Naive thymus-derived CD8-positive, alpha-beta T cell (primary cell): ENCODE results near the gene FAF1. TPM values are rescaled to one million over a fixed set of nuclear protein-coding genes. Genes with fewer than 3 reads are reported as not detected.

Experiments
- ATAC-seq, 2 donors: fragments of 150-1000 bp; cut with Tn5 transposase in 1 of 2; sonication (Bioruptor Pico), chemical (Tn5 transposase) in 1 of 2; 1 replicate in 1 of 2; 2 replicates in 1 of 2; pipeline ENCODE4 v1.10.0; 2021; ENCODE audit warnings: mild to moderate bottlenecking in 2 of 2, moderate library complexity in 2 of 2
- POLR2A ChIA-PET: fragments of 350-600 bp; sonication (Branson Sonifier 250); formaldehyde crosslinking; loops from one replicate; lab custom pipeline; 2021; ENCODE audit warnings: antibody characterized with exemption; lab: Charles Lee
- DNase-seq, 10 donors: peaks; one replicate each; pipeline versions ENCODE4 v3.0.0 to v3.0.0-alpha.2; 2020 to 2022
- H3K27ac Mint-ChIP-seq, 10 donors: one replicate each; pipeline ENCODE4 v1.8.0; 2020 to 2022; ENCODE audit warnings: mild to moderate bottlenecking in 10 of 10, mixed read lengths in 10 of 10, moderate library complexity in 4 of 10, inconsistent platforms in 1 of 10
- H3K27me3 Mint-ChIP-seq, 5 donors: one replicate each; pipeline ENCODE4 v1.8.0; 2021 to 2022; ENCODE audit warnings: mixed read lengths in 5 of 5
- H3K36me3 Mint-ChIP-seq, 3 donors: one replicate each; pipeline ENCODE4 v1.8.0; 2020 to 2022; ENCODE audit warnings: mixed read lengths in 3 of 3, mild to moderate bottlenecking in 2 of 3, inconsistent platforms in 1 of 3
- H3K4me1 Mint-ChIP-seq, 4 donors: one replicate each; pipeline ENCODE4 v1.8.0; 2021 to 2022; ENCODE audit warnings: mixed read lengths in 4 of 4
- H3K4me3 Mint-ChIP-seq, 10 donors: one replicate each; pipeline ENCODE4 v1.8.0; 2020 to 2022; ENCODE audit warnings: mild to moderate bottlenecking in 10 of 10, mixed read lengths in 10 of 10, moderate library complexity in 6 of 10, inconsistent platforms in 1 of 10
- H3K9me3 Mint-ChIP-seq, 9 donors: one replicate each; pipeline ENCODE4 v1.8.0; 2020 to 2022; ENCODE audit warnings: mixed read lengths in 9 of 9, mild to moderate bottlenecking in 3 of 9, inconsistent platforms in 1 of 9, moderate library complexity in 1 of 9
- polyA plus RNA-seq, 3 donors: library from polyadenylated mRNA; unstranded; fragments of 300-500 nt; fragmentation: Illumina TruSeq; gene quantifications; one replicate each; pipeline ENCODE4 v1.2.3, GENCODE V29; 2021
- total RNA-seq, 8 experiments: library from RNA in 2 of 8; stranded (reverse) in 2 of 8; gene quantifications; one replicate each; pipeline ENCODE4 v1.2.3 and lab custom pipeline; 2021 to 2026

FAF1 gene
- total and polyA plus RNA-seq, 5 experiments from 2014 or later = 46.2 to 64.5 (median 48.2) TPM

DNA sequence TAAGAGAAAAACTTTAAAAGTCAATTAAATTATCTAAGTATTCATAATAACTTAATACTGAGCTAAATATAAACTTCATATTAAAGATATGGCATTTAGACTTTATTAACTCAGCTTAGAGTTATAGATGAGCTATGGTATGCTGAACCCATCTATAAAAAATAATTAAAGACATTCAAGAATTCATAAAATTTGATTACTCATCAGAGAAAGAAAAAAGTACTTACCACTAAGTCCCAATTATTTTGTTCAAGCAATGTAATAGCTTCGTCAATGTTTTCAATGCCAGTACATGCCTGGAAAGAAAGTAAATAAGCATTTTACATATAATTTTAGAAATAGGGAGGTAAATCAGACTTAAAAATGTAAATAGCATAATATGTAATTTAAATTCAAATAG lies 102.4 kb downstream of the FAF1 start:
- H3K4me3 Mint-ChIP-seq = no peak overlapping the region
- peaks cover 20 to 32% (median 29%) of the 10 kb centered on the region in 4 donors for H3K4me1 Mint-ChIP-seq
- peaks cover 6 to 38% (median 23%) of the 10 kb centered on the region in 9 donors for H3K9me3 Mint-ChIP-seq
- ATAC-seq (no peak), DNase-seq (no peak)
- no peaks in the 10 kb centered on the region for H3K27me3 Mint-ChIP-seq
- no peak overlapping the region for H3K27ac Mint-ChIP-seq
- H3K36me3 Mint-ChIP-seq = peaks cover 17 to 39% (median 27%) of the 10 kb centered on the region in 3 donors
- POLR2A ChIA-PET = no interaction called here

DNA sequence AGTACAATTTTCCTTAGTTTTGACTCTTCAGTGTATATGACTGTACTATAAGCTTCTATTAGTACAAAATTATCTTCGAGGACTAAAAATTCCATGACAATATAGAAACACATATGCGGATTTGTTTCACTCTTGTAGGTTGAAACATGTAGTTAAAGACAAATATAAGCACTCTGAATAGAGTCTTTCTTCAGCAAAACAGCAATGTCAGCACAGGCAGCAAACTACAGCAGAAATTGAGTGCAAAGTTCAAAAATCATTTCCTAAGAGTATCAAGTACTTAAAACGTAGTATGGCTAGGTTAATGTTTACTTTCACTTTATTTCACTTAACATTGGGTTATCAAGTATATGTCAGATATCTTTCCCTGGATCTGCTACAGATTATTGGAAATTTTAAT lies 106.7 kb downstream of the FAF1 start:
- H3K36me3 Mint-ChIP-seq = peaks cover 5 to 21% (median 20%) of the 10 kb centered on the region in 3 donors
- peaks cover 4 to 30% (median 16%) of the 10 kb centered on the region in 4 donors for H3K4me1 Mint-ChIP-seq
- H3K27me3 Mint-ChIP-seq = no peaks in the 10 kb centered on the region
- POLR2A ChIA-PET = no interaction called here
- ATAC-seq (no peak), DNase-seq (no peak)
- H3K27ac Mint-ChIP-seq = no peak overlapping the region
- peaks cover 0 to 5% (median 2%) of the 10 kb centered on the region in 9 donors for H3K9me3 Mint-ChIP-seq
- H3K4me3 Mint-ChIP-seq = no peak overlapping the region

DNA sequence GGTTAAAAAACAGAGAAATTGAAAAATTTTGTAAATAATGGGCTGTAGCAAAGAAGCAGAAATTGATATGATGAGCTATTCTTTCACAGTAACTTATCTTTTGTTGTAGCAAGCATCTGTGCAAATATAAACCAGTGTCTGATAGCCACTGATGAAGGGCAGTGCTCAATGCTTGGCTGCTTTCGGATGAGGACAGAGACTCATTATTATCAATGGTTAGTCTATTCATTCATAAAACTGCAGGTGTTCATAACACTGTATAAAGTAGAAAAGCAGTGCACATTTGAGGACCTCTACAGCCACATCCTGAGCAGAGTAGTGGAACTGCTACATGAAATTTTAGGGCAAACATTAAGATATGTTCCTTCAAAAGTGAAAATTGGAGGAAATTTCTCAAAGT lies 107.2 kb downstream of the FAF1 start:
- Mint-ChIP-seq H3K9me3 (peaks cover 0 to 9% (median 3%) of the 10 kb centered on the region in 9 donors), H3K4me1 (peaks cover 4 to 30% (median 16%) of the 10 kb centered on the region in 4 donors), H3K27ac (no peak overlapping the region), H3K4me3 (no peak overlapping the region), H3K36me3 (peaks cover 9 to 23% (median 20%) of the 10 kb centered on the region in 3 donors), H3K27me3 (no peaks in the 10 kb centered on the region)
- DNase-seq (no peak), ATAC-seq (no peak)
- POLR2A ChIA-PET = no interaction called here

DNA sequence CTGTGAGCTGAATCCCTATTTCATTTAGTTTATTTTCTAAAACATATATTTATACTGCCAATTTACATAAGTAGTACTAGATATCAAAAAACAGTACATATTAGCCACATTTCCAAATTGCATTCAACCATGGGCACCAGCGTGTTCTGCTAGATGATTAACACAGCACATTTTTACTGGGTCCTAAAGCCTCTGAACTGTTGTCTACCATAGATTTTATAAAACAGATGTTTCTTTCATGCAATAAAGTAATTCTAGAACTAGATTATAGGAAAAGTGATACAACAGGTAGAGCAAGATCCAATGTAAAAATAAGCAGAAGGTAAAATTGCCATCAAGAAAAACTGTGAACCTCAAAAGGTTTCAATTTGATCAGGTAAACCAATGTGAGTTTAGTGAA lies 108.6 kb downstream of the FAF1 start:
- POLR2A ChIA-PET = no interaction called here
- ATAC-seq = no peak

DNA sequence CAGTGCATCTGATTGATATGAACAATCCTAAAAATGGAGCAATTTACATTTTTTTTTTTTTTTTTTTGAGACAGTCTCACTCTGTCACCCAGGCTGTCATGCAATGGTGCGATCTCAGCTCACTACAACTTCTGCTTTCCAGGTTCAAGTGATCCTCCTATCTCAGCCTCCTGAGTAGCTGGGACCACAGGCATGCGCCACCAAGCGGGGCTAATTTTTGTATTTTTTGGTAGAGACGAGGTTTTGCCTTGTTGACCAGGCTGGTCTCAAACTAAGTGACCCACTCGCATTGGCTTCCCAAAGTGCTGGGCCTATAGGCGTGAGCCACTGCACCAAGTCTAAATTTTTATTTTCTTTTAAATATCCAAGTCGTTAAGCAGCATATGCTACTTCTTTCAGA lies 109.0 kb downstream of the FAF1 start:
- POLR2A ChIA-PET = no interaction called here
- Mint-ChIP-seq H3K27me3 (no peaks in the 10 kb centered on the region), H3K9me3 (peaks cover 0 to 25% (median 9%) of the 10 kb centered on the region in 9 donors), H3K4me1 (peaks cover 9 to 38% (median 22%) of the 10 kb centered on the region in 4 donors), H3K27ac (no peak overlapping the region), H3K36me3 (peaks cover 19 to 27% (median 23%) of the 10 kb centered on the region in 3 donors), H3K4me3 (no peak overlapping the region)
- DNase-seq (no peak), ATAC-seq (no peak)

More for the DNA sequence above, 108.6 kb downstream of the FAF1 start:
- DNase-seq = no peak
- Mint-ChIP-seq H3K36me3 (peaks cover 19 to 31% (median 26%) of the 10 kb centered on the region in 3 donors), H3K9me3 (peaks cover 0 to 23% (median 9%) of the 10 kb centered on the region in 9 donors), H3K4me1 (peaks cover 9 to 37% (median 21%) of the 10 kb centered on the region in 4 donors), H3K27me3 (no peaks in the 10 kb centered on the region), H3K27ac (no peak overlapping the region), H3K4me3 (no peak overlapping the region)

DNA sequence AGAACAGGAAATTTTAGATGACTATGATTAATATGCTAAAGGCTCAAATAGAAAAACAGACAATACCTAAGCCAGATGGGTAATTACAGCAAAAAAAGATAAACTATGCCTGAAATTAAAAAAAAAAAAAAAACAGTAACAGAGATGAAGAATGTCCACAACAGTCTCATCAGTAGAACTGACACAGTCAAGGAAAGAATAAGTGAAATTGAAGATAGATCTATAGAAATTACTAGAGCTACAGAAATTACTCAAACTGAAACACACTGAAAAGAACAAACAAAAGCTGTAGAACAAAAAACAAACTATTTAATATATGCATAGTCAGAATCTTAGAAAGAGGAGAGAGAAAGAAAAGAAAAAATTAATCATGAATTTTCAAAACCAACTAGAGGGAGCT lies 112.8 kb downstream of the FAF1 start:
- no peak for ATAC-seq
- Mint-ChIP-seq H3K27me3 (no peaks in the 10 kb centered on the region), H3K9me3 (peaks cover 0 to 25% (median 9%) of the 10 kb centered on the region in 9 donors), H3K4me1 (peaks cover 21 to 50% (median 24%) of the 10 kb centered on the region in 4 donors), H3K4me3 (no peak overlapping the region), H3K27ac (no peak overlapping the region), H3K36me3 (peaks cover 19 to 23% (median 20%) of the 10 kb centered on the region in 3 donors)
- POLR2A ChIA-PET = no interaction called here
- DNase-seq = no peak

DNA sequence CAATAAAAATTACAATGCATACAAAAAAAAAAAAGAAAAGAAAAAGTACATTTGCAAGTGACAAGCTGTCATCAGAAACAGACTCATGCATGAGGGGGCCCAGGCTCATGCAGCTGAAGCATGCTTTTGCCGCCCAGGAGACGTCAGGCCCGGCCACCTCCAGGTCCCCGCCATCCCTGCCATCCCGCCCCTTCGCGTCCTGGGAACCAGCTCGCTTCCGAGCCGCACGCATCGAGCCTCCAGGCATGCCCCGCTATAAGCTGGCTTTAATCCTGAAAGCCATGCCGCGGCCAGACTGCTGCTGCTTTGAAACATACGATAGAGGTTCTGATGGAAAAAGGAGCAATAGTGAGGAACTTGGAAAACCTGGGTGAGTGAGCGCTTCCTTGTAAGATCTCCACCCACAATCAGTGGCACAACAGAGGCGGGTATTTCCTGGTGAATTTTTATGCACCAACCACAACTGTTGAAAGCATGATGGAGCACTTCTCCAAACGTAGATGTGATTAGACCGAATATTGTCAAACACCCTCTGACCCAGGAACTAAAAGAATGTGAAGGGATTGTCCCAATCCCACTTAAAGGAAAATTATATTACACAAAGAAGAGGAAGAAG lies 113.7 kb downstream of the FAF1 start:
- Mint-ChIP-seq H3K9me3 (peaks cover 0 to 25% (median 9%) of the 10 kb centered on the region in 9 donors), H3K4me1 (peaks cover 20 to 44% (median 22%) of the 10 kb centered on the region in 4 donors), H3K27ac (peak overlapping the region in 1 of 10 donors; percentile 47), H3K36me3 (peaks cover 19 to 23% (median 20%) of the 10 kb centered on the region in 3 donors), H3K27me3 (no peaks in the 10 kb centered on the region), H3K4me3 (no peak overlapping the region)
- no peak for ATAC-seq
- DNase-seq = no peak
- POLR2A ChIA-PET = no interaction called here

DNA sequence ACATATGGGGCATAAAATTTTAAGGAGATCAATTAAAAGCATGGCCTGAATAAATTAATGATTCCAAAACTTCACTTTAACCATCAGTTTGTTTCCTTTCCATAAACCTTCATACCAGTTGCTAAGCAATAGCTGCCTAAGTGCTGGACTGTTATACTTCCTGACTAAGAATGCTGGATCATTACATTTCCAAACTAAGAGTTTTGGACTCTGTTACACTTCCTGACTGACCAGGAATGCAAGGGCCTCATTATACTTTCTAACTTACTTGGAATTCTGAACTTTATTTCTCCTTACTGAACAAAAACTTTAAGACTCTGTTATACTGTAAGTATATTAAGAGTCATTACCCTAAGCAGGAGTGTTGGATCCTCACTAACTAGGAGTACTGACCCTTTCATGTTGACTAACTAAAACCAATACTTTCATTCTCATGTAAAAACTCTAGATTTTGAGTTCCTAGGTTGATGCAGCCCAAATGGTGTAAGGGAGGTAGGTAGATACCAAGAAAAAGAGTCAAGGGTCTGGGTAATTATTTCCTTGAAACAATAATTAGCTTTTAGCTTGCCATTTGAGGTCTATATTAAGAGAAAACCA lies 118.2 kb downstream of the FAF1 start:
- Mint-ChIP-seq H3K4me3 (no peak overlapping the region), H3K27me3 (no peaks in the 10 kb centered on the region), H3K36me3 (peaks cover 0 to 10% (median 5%) of the 10 kb centered on the region in 3 donors), H3K4me1 (peaks cover 18 to 35% (median 27%) of the 10 kb centered on the region in 4 donors), H3K27ac (no peak overlapping the region), H3K9me3 (peaks cover 0 to 5% (median 2%) of the 10 kb centered on the region in 9 donors)
- POLR2A ChIA-PET = no interaction called here
- DNase-seq (no peak), ATAC-seq (no peak)

DNA sequence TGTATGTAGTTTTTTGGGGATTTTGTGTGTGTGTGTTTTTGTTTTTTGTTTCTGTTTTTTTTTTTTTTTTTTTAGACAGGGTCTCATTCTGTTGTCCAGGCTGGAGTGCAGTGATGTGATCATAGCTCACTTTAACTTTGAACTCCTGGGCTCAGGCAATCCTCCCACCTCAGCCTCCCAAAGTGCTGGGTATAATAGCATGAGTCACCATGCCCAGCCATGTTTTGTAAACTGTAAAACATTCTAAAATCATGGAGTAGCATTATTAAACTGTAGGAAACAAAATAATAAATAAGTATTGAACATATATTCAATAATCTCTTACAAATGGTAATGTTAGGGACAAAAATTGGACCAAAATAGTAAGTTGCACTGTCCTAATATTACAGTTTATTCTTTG lies 124.0 kb downstream of the FAF1 start:
- peaks cover 14 to 21% (median 15%) of the 10 kb centered on the region in 3 donors for H3K36me3 Mint-ChIP-seq
- no peak overlapping the region for H3K27ac Mint-ChIP-seq
- peaks cover 11 to 28% (median 15%) of the 10 kb centered on the region in 4 donors for H3K4me1 Mint-ChIP-seq
- POLR2A ChIA-PET = interaction anchor here (0.6 kb wide), 1 partner anchor 729 kb away, joined by 3 read pairs; no protein-coding TSS in a partner anchor
- H3K27me3 Mint-ChIP-seq = no peaks in the 10 kb centered on the region
- no peak overlapping the region for H3K4me3 Mint-ChIP-seq
- ATAC-seq (no peak), DNase-seq (no peak)
- peaks cover 0 to 12% (median 3%) of the 10 kb centered on the region in 9 donors for H3K9me3 Mint-ChIP-seq

DNA sequence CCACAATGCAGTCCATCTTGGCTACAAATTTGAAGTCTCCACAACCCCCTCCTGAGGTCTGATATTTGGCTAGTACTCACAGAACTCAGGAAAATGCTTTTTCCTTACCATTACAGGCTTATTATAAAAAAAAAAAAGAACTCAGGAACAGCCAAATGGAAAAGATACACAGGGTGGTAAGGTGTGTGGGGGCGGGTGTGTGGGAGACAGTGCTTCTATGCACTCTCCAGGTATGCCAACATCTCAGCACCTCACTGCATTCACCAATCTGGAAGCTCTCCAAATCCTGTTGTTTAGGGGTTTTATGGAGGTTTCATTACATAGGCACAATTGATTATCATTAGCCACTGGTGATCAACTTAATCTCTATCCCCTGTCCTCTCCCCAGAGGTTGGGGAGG lies 126.9 kb downstream of the FAF1 start:
- Mint-ChIP-seq H3K36me3 (peaks cover 15 to 31% (median 19%) of the 10 kb centered on the region in 3 donors), H3K4me1 (peaks cover 4 to 34% (median 17%) of the 10 kb centered on the region in 4 donors), H3K27ac (no peak overlapping the region), H3K4me3 (no peak overlapping the region), H3K9me3 (peaks cover 0 to 13% (median 9%) of the 10 kb centered on the region in 9 donors), H3K27me3 (no peaks in the 10 kb centered on the region)
- no peak for ATAC-seq
- DNase-seq = no peak
- POLR2A ChIA-PET = no interaction called here

DNA sequence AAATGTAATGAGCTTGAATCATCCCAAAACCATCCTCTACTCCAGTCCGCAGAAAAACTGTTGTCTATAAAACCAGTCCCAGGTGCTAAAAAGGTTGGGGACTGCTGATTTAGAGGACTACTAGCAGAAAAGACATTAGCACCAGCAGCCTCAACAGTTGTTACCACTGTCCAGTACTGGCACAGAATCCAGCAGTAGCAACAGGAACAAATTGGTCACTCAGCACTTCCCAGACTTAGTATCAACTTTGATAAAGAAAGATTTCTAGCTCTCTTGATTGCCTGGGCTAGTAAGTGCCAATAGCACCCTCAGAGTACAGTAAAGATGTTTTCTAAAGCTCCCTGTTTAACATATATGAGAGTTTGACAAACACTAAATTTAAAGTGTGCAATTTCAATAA lies 127.9 kb downstream of the FAF1 start:
- H3K27ac Mint-ChIP-seq = no peak overlapping the region
- peaks cover 17 to 29% (median 19%) of the 10 kb centered on the region in 3 donors for H3K36me3 Mint-ChIP-seq
- ATAC-seq (no peak), DNase-seq (no peak)
- H3K4me3 Mint-ChIP-seq = no peak overlapping the region
- H3K9me3 Mint-ChIP-seq = peaks cover 0 to 15% (median 12%) of the 10 kb centered on the region in 9 donors
- H3K4me1 Mint-ChIP-seq = peaks cover 4 to 34% (median 17%) of the 10 kb centered on the region in 4 donors
- POLR2A ChIA-PET = no interaction called here
- no peaks in the 10 kb centered on the region for H3K27me3 Mint-ChIP-seq

DNA sequence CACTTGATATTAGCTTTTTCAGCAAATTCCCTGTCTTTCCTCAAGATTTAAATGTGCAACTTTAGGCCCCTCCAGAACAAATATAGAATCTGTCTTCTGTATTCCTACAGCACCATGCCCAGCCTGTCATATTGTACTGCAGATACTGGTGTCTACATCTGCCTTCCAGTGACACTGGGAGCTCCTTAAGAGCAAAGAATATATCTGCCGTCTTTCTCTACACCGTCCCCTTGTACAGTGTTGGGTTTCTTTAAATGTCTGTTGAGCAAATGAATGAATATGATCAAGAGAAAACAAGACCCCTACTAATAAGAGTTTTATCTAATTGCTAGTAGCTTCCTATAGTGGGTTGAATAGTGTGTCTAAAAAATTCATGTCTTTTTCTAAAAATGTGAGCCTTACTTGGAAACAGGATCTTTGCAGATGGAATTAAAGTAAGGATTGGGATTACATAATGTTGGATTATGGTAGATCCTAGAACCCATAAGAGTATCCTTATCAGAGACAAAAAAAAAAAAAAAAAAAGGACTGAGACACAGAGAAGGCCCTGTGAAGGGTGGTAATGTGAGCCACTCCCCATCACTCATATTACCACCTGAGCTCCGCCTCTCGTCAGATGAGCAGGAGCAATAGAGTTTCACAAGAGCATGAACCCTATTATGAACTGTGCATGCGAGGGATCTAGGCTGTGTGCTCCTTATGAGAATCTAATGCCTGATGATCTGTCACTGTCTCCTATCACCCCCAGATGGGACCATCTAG lies 128.6 kb downstream of the FAF1 start:
- Mint-ChIP-seq H3K9me3 (peaks cover 0 to 15% (median 12%) of the 10 kb centered on the region in 9 donors), H3K27ac (no peak overlapping the region), H3K36me3 (peaks cover 17 to 28% (median 19%) of the 10 kb centered on the region in 3 donors), H3K4me3 (no peak overlapping the region), H3K4me1 (peaks cover 4 to 34% (median 17%) of the 10 kb centered on the region in 4 donors), H3K27me3 (no peaks in the 10 kb centered on the region)
- no peak for ATAC-seq
- POLR2A ChIA-PET = interaction anchor here (0.7 kb wide), 1 partner anchor 113 kb away, joined by 10 read pairs; no protein-coding TSS in a partner anchor
- DNase-seq = no peak
